NCI-H1048 (cell line): ENCODE measurements around the gene ALPP.
"Not testable (repeated sequence)": the region's sequence is repeated elsewhere in the genome, so short reads cannot be mapped to it uniquely, and the experiment has no call there.

Experiments
- DNase-seq: peaks from one replicate; lab custom pipeline; 2025; lab: John Stamatoyannopoulos, UW

The ALPP gene

GRCh38 chr2:232363784-232364615 lies 14.6 kb upstream of the ALPP start:
- DNase-seq: no peak

- not testable (repeated sequence) for DNase-seq
These were observed 13.6 kb upstream of the ALPP start for GRCh38 chr2:232364806-232365594.

GRCh38 chr2:232365621-232366321 lies 12.8 kb upstream of the ALPP start:
- DNase-seq: no peak

GRCh38 chr2:232366461-232366860 lies 12.1 kb upstream of the ALPP start:
- DNase-seq: not testable (repeated sequence)

GRCh38 chr2:232367016-232367415 lies 11.5 kb upstream of the ALPP start:
- DNase-seq: no peak

- no peak for DNase-seq
These were observed 10.8 kb upstream of the ALPP start for GRCh38 chr2:232367591-232368233.

- no peak for DNase-seq
These were observed 10.2 kb upstream of the ALPP start for GRCh38 chr2:232368311-232368731.

GRCh38 chr2:232369126-232369951 lies 9.2 kb upstream of the ALPP start:
- no peak for DNase-seq

- not testable (repeated sequence) for DNase-seq
These were observed 8.5 kb upstream of the ALPP start for GRCh38 chr2:232370007-232370406.

- DNase-seq: no peak
These were observed 6.0 kb upstream of the ALPP start for GRCh38 chr2:232372231-232373208.

- no peak for DNase-seq
These were observed 4.2 kb upstream of the ALPP start for GRCh38 chr2:232374356-232374755.

- no peak for DNase-seq
These were observed 3.4 kb upstream of the ALPP start for GRCh38 chr2:232375164-232375563.

- no peak for DNase-seq
These were observed 2.3 kb upstream of the ALPP start for GRCh38 chr2:232376260-232376659.

GRCh38 chr2:232376713-232377112 lies 1.8 kb upstream of the ALPP start:
- no peak for DNase-seq

- no peak for DNase-seq
These were observed 1.2 kb upstream of the ALPP start for GRCh38 chr2:232377319-232377718.

- no peak for DNase-seq
These were observed 463 bp upstream of the ALPP start for GRCh38 chr2:232377841-232378734.

- DNase-seq: not testable (repeated sequence)
These were observed 1.3 kb downstream of the ALPP start for GRCh38 chr2:232379610-232380590.
